CD14-positive monocyte (primary cell): Measurements from ENCODE around the gene MLLT3. TPM values are rescaled to one million over a fixed set of nuclear protein-coding genes. Genes with fewer than 3 reads are reported as not detected.

ENCODE experiments used
- DNase-seq, 3 donors: peaks; one replicate each; pipeline ENCODE4 v3.0.0-alpha.2; 2011 to 2022
- H2AFZ ChIP-seq: 2 replicates; pipeline ENCODE4 v1.6.0; 2012; ENCODE audit warnings: mild to moderate bottlenecking, low read depth, low read length, inconsistent platforms; ENCODE audit not compliant: insufficient read depth, poor library complexity, severe bottlenecking
- H3K27ac ChIP-seq, 2 donors: 1 replicate in 1 of 2; 2 replicates in 1 of 2; pipeline ENCODE4 v1.5.1; 2012 to 2013; ENCODE audit warnings: low read length in 2 of 2, control low read depth in 1 of 2, inconsistent platforms in 1 of 2, low read depth in 1 of 2, mild to moderate bottlenecking in 1 of 2
- H3K27me3 ChIP-seq, 2 donors: one replicate each; pipeline versions ENCODE4 v1.6.0 to v1.6.1; 2011 to 2013; ENCODE audit warnings: low read length in 2 of 2; ENCODE audit not compliant: control insufficient read depth in 2 of 2, insufficient read depth in 2 of 2
- H3K36me3 ChIP-seq, 2 donors: replicated peaks in 1 of 2; 1 replicate in 1 of 2; 2 replicates in 1 of 2; pipeline versions ENCODE4 v1.5.1 to v1.6.1; 2012 to 2013; ENCODE audit warnings: low read length in 2 of 2, control low read depth in 1 of 2, inconsistent platforms in 1 of 2, mild to moderate bottlenecking in 1 of 2; ENCODE audit not compliant: insufficient read depth in 2 of 2, control insufficient read depth in 1 of 2
- H3K4me1 ChIP-seq, 2 donors: 1 replicate in 1 of 2; 2 replicates in 1 of 2; pipeline versions ENCODE4 v1.5.1 to v1.6.1; 2012 to 2013; ENCODE audit warnings: low read length in 2 of 2, control low read depth in 1 of 2, inconsistent platforms in 1 of 2, mild to moderate bottlenecking in 1 of 2, moderate library complexity in 1 of 2; ENCODE audit not compliant: insufficient read depth in 2 of 2, control insufficient read depth in 1 of 2
- H3K4me2 ChIP-seq: replicated peaks from 2 replicates; pipeline ENCODE3; 2012; ENCODE audit warnings: low read length, moderate library complexity, mild to moderate bottlenecking; ENCODE audit not compliant: poor library complexity, severe bottlenecking; ENCODE audit errors: extremely low read depth
- H3K4me3 ChIP-seq, 3 experiments: fragments of 200-600 bp in 1 of 3; sonication (generic) in 1 of 3; replicated peaks in 1 of 3; 1 replicate in 2 of 3; 2 replicates in 1 of 3; pipeline ENCODE4 v1.5.1; 2011 to 2013; ENCODE audit warnings: low read length in 3 of 3, mild to moderate bottlenecking in 3 of 3, control low read depth in 2 of 3, low read depth in 2 of 3, inconsistent platforms in 1 of 3, moderate library complexity in 1 of 3
- H3K79me2 ChIP-seq: 2 replicates; pipeline ENCODE4 v1.6.0; 2012; ENCODE audit warnings: mild to moderate bottlenecking, control low read depth, inconsistent platforms, low read length, moderate library complexity; ENCODE audit not compliant: insufficient read depth
- H3K9ac ChIP-seq: 2 replicates; pipeline ENCODE4 v1.6.0; 2017; ENCODE audit warnings: low read length, mild to moderate bottlenecking; ENCODE audit not compliant: insufficient read depth, poor library complexity, severe bottlenecking
- H3K9me3 ChIP-seq, 2 donors: replicated peaks in 1 of 2; 1 replicate in 1 of 2; 2 replicates in 1 of 2; pipeline versions ENCODE4 v1.5.1 to v1.6.1; 2012 to 2013; ENCODE audit warnings: low read length in 2 of 2, control low read depth in 1 of 2; ENCODE audit not compliant: control insufficient read depth in 1 of 2, insufficient read depth in 1 of 2
- H4K20me1 ChIP-seq: 2 replicates; pipeline ENCODE4 v1.6.0; 2012; ENCODE audit warnings: mild to moderate bottlenecking, low read length, control low read depth, moderate library complexity; ENCODE audit not compliant: insufficient read depth
- H3K27ac Mint-ChIP-seq, 7 donors: one replicate each; pipeline ENCODE4 v1.8.0; 2020; ENCODE audit warnings: mild to moderate bottlenecking in 7 of 7, mixed read lengths in 7 of 7, moderate library complexity in 6 of 7, inconsistent platforms in 2 of 7
- H3K27me3 Mint-ChIP-seq, 3 donors: one replicate each; pipeline ENCODE4 v1.8.0; 2021 to 2022; ENCODE audit warnings: low read depth in 3 of 3, mild to moderate bottlenecking in 3 of 3, mixed read lengths in 3 of 3, moderate library complexity in 3 of 3, inconsistent platforms in 1 of 3
- H3K36me3 Mint-ChIP-seq, 2 donors: one replicate each; pipeline ENCODE4 v1.8.0; 2020; ENCODE audit warnings: mixed read lengths in 2 of 2, inconsistent platforms in 1 of 2, mild to moderate bottlenecking in 1 of 2
- H3K4me1 Mint-ChIP-seq: one replicate; pipeline ENCODE4 v1.8.0; 2020; ENCODE audit warnings: mild to moderate bottlenecking, mixed read lengths
- H3K4me3 Mint-ChIP-seq, 2 donors: one replicate each; pipeline ENCODE4 v1.8.0; 2020; ENCODE audit warnings: mild to moderate bottlenecking in 2 of 2, mixed read lengths in 2 of 2, moderate library complexity in 1 of 2
- H3K9me3 Mint-ChIP-seq, 7 donors: one replicate each; pipeline ENCODE4 v1.8.0; 2020 to 2022; ENCODE audit warnings: mixed read lengths in 7 of 7, mild to moderate bottlenecking in 6 of 7, moderate library complexity in 6 of 7, inconsistent platforms in 2 of 7
- CTCF ChIP-seq: fragments of 200-600 bp; IDR thresholded peaks from one replicate; pipeline ENCODE4 v1.8.0; 2022; ENCODE audit warnings: antibody characterized with exemption, mild to moderate bottlenecking
- WGBS: methylation state at CpG from one replicate; pipeline ENCODE4 v1.1.5; 2013; ENCODE audit warnings: missing lambda C conversion rate; ENCODE audit not compliant: insufficient coverage; 5-methylcytosine and 5-hydroxymethylcytosine counted together
- intact Hi-C, 2 donors: fragments of 100-400 bp; cut with micrococcal nuclease; formaldehyde crosslinking; loops; one replicate each; pipeline versions ENCODE4 v1.15.0 to v1.15.1; 2023
- polyA plus RNA-seq, 3 donors: library from polyadenylated mRNA; depleted of rRNA in 1 of 3; unstranded in 2 of 3; stranded (reverse) in 1 of 3; fragments of 300-500 nt in 2 of 3; fragments of >200 nt in 1 of 3; fragmentation: Illumina TruSeq in 2 of 3; gene quantifications; 1 replicate in 2 of 3; 2 replicates in 1 of 3; pipeline ENCODE4 v1.2.3, GENCODE V29; 2012 to 2021

Gene MLLT3
- polyA plus RNA-seq, 3 donors = 0.81 to 2.3 (median 1.5) TPM

GRCh38 chr9:20361229-20361628 is 261.1 kb downstream of the MLLT3 start:
- Mint-ChIP-seq H3K27ac (no peak overlapping the region), H3K27me3 (peaks cover 0 to 3% (median 2%) of the 10 kb centered on the region in 3 donors), H3K9me3 (no peaks in the 10 kb centered on the region), H3K36me3 (peaks cover 0 to 13% of the 10 kb centered on the region in 2 donors), H3K4me3 (no peak overlapping the region), H3K4me1 (peaks cover 3% of the 10 kb centered on the region)
- Histone ChIP-seq H3K4me1 (no peaks in the 10 kb centered on the region), H3K9ac (no peak overlapping the region), H3K4me3 (no peak overlapping the region), H3K27ac (no peak overlapping the region), H2AFZ (no peak overlapping the region), H3K27me3 (no peaks in the 10 kb centered on the region), H3K79me2 (no peaks in the 10 kb centered on the region), H3K4me2 (no peak overlapping the region), H4K20me1 (no peaks in the 10 kb centered on the region), H3K9me3 (no peaks in the 10 kb centered on the region), H3K36me3 (no peaks in the 10 kb centered on the region)
- no peak for DNase-seq
- WGBS = 100% methylated on average over 2 of the region's 5 CpGs
- TF ChIP-seq CTCF = no peak
- intact Hi-C loops = no loop called here

- Mint-ChIP-seq H3K27me3 (peaks cover 0 to 3% (median 2%) of the 10 kb centered on the region in 3 donors), H3K4me1 (peaks cover 4% of the 10 kb centered on the region), H3K36me3 (peaks cover 0 to 11% of the 10 kb centered on the region in 2 donors), H3K9me3 (no peaks in the 10 kb centered on the region), H3K27ac (no peak overlapping the region), H3K4me3 (no peak overlapping the region)
- no peaks in the 10 kb centered on the region for H3K36me3 ChIP-seq
- no peak overlapping the region for H3K4me2 ChIP-seq
- no peaks in the 10 kb centered on the region for H4K20me1 ChIP-seq
- H3K79me2 ChIP-seq = no peaks in the 10 kb centered on the region
- intact Hi-C loops = no loop called here
- H3K4me3 ChIP-seq = no peak overlapping the region
- WGBS = no CpG with 5 or more reads among the region's 5 CpGs
- H3K4me1 ChIP-seq = no peaks in the 10 kb centered on the region
- no peak for TF ChIP-seq CTCF
- no peaks in the 10 kb centered on the region for H3K27me3 ChIP-seq
- H3K9me3 ChIP-seq = no peaks in the 10 kb centered on the region
- no peak overlapping the region for H3K27ac ChIP-seq
- no peak overlapping the region for H3K9ac ChIP-seq
- no peak for DNase-seq
- H2AFZ ChIP-seq = no peak overlapping the region
These were observed 264.1 kb downstream of the MLLT3 start for GRCh38 chr9:20358207-20358606.
